ENCODE measurements around the gene ENOX1.
"Not testable (repeated sequence)": the region's sequence is repeated elsewhere in the genome, so short reads cannot be mapped to it uniquely, and the experiment has no call there.

The ENOX1 gene

DNA sequence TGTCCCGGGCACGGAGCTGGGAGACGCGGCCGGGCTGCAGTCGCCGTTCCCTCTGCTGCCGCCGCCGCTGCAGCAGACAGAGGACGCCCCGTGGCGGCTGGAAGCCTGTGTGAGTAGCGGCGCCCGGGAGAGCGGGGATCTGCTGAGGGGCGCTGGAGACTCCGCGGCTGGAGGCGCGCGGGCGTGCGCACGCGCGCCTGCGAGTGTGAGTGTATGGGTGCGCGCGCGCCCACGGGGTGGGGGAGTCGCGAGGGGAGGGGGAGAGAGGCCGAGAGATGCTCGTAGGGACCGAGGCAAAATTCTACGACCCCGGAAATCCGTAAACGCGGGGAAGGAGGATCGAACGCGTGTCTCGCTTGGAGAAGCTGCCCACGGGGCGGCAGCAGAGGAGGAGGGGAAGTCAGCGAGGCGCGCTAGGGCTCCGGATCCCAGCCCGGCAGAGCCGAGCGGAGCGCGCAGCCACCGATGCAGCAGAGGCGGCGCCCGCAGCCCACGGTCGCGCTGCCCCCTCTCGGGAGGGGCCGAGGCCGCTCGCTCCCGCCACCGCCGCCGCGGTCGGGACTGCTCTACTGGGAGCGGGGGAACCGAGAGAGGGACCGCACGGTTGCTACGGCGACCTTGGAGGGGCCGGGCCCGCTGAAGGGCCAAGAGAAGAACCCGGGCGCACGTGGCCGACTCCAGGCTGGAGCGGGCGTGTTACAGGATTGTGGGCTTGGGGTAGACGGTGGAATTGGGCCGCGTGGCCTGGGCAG lies at the start of gene ENOX1:
Gene ENOX1, minus strand, starts transcription at position 207 of the 752 bp plus-strand sequence.
- peak; percentile 64 for DNase-seq (ENCODE audit: low read depth in 2 of 2)

DNA sequence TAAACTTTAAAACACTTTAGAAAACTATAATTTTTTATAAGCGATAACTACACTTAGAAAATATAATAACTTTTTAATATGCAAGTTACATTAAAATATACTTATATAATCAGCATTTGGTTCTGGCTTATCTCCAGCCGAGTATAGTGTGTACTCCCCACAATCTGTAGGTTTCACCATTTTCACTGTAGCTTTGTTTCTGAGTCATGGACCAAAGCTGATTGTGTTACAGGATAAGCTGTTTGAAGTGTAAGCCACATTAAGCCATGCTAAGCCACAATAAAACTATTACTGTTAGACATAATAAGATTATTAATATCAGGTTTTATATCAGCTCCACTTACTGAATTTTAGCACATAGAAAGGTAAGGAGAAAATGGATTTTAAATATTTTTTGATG lies 48.9 kb upstream of the ENOX1 start:
- DNase-seq (ENCODE audit: low read depth in 2 of 2), result no peak

DNA sequence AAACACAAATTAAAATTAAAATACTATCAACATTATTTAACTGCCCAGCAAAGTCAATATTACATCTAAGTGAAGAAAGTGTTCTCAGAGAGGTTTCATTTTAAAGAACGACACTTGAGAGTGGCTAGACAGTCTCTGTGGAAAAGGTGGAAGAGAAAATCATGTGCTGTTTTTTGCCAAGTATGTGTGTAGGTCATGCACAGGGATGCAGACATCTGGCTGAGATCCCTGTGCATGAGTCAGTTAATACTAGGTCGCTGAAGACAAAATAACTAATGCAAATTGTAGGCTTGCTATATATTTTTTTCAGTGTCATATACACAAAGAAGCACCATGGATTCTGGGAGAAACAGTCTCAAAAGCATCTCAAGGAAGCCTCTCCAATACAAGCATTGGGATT lies 44.3 kb upstream of the ENOX1 start:
- peak in 1 of 2 experiments; percentile 42 for DNase-seq (ENCODE audit: low read depth in 2 of 2)

DNA sequence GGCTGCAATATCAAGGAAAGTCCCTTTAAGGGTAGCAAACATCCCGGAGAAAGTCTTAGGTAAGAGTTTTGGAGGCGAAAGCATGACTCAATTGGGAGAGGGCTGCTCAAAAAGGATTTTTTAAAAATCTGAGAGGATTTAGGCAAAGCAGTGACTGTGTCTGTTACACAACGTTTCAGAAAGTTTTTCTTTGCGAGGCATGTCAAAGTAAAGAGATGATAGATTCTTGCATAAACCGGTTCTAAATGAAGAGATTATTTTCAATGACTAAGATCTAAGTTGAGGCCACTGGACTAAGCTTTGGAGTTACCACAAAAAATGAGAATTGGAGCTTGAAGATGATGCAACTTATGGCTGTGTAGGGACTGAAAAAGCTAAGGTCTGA lies 43.7 kb upstream of the ENOX1 start:
- peak; percentile 73 to 81 for DNase-seq (ENCODE audit: low read depth in 2 of 2)

DNA sequence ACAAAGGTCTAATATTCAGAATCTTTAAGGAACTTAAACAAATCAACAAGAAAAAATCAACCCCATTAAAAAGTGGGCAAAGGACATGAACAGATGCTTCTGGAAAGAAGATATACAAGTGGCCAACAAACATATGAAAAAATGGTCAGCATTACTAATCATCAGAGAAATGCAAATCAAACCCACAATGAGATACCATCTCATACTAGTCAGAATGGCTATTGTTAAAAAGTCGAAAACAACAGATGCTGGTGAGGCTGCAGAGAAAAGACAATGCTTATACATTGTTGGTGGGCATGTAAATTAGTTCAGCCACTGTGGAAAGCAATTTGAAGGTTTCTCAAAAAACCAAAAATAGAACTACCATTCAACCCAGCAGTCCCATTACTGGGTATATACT lies 37.9 kb upstream of the ENOX1 start:
- DNase-seq (ENCODE audit: low read depth in 2 of 2), result not testable (repeated sequence)

DNA sequence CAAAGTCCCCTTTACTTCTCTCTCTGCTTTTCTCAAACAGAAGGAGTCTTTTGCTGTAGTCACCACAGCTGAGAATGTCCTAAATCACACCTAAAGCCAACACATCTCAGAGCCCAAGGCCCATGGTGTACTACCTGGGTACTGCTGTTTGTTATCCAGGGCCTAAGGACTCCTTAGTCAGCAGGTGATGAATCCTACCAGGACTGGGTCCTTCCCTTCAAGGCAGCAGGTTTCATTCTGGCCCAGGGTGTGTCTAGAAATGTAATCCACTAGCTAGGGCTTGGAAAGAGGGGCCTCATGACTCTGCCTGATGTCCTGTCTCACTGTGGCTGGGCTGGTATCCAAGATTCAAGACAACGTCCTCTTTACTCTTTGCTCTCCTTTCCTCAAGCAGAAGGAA lies 36.2 kb upstream of the ENOX1 start:
- DNase-seq (ENCODE audit: low read depth in 2 of 2), result no peak

DNA sequence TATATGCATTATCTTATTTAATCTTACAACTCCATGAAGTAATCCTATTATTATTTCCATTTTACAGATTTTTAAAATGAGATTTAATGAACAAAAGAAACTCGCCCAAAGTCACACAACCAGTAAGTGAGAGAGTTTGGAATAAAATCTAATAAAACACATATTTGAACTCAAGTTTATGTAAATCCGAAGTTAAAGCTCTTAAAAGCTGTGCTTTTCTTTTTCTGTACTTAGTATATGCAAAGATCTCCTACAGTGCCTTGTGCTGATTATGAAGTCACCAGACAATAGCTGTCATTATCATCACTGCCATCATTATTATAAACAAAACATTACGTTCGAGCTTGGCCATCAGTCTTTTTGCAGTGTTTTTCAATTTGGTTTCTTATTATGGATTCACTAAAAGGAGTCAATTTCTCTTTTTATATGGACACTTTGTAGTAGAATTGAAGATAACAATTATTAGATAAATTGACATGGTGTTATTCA lies 29.7 kb upstream of the ENOX1 start:
- no peak for DNase-seq (ENCODE audit: low read depth in 2 of 2)

DNA sequence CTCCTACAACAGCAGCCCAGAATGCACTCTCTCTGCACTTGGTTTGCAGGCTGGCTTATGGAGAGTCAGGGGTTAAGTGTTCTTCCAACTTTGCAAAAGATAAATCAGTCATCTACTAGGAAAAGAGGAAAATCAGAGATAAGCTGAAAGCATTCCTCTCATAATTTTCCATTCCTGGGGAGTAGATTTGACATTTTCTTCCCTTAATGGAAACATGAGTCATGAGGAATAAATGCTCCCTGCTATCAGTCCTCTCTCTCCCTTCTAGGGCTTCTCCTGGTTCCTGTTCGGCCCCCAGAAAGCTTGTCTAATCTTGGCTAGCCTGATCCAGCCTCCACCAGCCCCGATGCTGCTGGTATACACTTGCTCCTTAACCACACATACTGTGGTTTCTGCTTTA lies 28.4 kb upstream of the ENOX1 start:
- peak; percentile 87 to 89 for DNase-seq (ENCODE audit: low read depth in 2 of 2)

DNA sequence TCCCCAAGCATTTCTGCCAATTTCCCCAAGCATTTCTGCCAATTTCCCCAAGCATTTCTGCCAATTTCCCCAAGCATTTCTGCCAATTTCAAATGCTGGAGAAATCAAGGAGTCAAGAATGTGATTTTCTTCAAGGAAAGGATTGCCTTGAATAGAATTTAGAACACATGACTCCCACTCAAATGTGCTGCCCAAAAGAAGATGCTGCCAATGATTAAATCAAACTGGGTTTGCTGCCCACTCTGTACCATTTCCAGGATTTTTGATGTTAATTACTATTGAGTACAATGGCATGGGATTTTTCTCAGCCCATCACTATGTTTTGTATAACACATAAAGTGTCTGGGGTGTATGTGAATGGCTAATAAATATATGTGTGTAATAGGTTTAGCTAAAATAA lies 21.9 kb upstream of the ENOX1 start:
- DNase-seq (ENCODE audit: low read depth in 2 of 2), result no peak

DNA sequence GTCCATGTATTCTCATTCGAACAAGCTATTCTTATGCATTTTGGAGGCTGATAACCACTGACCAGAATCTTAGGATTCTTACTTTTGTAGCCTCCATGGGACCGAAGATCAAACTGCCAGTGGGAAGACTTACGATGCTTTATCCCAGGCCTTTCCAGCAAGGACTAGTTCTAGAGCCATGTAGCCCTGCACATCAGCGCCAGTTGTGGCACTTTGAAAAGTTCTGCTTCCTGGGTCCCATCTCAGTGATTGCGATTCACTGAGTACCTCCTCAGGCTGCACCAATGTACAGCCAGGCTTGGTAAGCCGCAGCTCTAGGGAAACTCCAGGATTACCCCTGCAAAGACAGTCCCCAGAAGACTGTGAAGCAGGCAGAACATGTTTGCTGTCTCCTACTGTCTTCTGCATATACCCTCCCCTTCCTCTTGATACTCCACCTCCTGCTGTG lies 18.9 kb upstream of the ENOX1 start:
- DNase-seq (ENCODE audit: low read depth in 2 of 2), result no peak

DNA sequence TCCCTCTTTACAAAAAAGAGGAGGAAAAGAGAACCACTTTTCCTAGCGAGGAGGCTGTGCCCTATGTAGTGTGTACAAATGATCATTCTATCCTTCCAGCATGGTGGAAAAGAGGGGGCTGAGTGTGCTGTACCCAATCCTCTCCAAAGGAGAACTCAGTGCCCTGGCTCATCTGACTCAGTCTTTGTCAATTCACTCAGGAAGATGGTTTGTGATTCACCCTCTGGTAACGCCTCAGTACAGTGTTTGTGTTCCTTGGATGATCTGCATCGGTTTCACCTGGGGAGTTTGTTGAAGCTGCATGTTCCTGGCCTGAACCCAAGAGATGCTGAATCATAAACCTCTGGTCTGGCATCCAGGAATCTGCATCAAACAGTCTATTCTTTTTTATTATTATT lies 18.3 kb upstream of the ENOX1 start:
- peak; percentile 74 to 76 for DNase-seq (ENCODE audit: low read depth in 2 of 2)

DNA sequence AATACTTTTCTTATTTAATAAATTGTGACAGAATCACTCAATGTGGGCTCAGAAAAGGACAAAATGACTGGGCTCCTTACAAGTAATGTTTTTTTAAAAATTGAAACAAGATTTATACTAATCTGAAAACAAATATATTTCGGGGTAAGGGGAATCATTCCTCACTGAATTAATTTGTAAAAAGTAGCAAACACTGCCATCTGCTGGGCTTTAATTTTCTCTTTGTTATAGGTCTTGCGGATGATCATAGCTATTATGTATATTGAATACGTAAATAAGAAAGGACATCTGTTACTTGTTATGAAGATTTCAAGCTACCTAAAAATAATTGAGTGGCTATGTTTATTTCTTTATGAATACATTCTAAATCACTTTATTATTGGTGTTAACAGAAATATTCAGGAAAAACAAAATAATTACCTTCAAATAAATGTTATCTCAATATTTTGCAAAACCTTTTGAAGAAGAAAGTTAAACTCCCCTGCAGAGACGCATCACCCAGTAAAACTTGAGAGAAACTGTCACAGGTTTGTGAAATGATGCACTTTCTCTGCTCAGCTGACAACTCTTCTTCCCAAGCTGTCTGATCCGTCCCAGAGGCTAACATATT lies 17.8 kb upstream of the ENOX1 start:
- DNase-seq (ENCODE audit: low read depth in 2 of 2), result peak; percentile 74

DNA sequence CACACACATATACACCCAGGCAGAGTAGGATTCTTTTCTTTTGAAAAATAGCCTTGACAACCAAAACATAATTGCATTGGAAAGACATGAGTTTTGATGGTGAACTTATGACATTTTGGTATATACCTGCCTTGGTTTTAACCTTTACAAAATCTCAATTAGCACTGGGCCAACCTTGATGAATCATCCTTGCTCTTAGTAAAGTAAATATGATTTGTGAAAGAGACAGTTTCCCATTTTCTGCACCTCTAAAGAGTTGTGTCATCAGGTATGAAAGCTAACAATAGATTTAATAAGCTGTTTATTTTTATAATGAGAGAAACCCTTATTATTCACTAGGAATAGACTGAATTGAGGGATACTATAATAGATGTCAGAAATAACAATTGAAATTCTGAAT lies 15.7 kb upstream of the ENOX1 start:
- DNase-seq (ENCODE audit: low read depth in 2 of 2), result no peak

DNA sequence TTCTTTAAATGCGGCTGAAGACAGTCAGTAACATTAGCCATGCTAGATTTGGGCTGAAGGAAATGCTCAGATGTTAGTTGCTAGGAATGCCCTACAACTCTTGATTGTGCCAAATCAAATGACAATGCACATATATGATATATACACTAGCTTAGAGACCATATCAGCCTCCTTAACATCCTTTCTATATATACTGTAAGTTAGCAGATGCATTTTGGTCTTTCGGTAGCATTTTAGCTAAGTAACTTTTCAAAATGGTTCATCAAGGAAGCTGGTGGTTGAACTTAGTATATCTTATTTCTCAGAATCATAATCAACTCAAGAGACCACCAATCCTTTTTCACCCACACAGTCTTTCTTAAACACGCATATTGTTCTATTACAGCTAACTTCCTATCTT lies 14.1 kb upstream of the ENOX1 start:
- no peak for DNase-seq (ENCODE audit: low read depth in 2 of 2)

DNA sequence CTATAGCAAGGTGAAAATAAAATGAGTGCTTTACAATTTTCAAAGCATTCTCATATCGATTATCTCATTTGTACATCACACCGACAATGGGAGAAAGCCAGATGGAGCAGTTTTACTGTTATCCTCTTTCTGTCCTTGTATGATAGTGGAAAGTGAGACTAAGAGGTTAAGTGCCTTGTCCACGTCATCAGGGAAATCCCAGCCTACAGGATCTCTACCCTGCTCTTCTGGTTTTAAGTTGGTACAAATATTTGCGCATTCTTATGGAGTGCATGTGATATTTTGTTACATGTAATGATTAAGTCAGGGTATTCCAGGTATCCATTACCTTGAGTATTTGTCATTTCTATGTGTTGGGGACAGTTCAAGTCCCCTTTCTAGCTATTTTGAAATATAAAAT lies 12.4 kb upstream of the ENOX1 start:
- DNase-seq (ENCODE audit: low read depth in 2 of 2), result no peak

DNA sequence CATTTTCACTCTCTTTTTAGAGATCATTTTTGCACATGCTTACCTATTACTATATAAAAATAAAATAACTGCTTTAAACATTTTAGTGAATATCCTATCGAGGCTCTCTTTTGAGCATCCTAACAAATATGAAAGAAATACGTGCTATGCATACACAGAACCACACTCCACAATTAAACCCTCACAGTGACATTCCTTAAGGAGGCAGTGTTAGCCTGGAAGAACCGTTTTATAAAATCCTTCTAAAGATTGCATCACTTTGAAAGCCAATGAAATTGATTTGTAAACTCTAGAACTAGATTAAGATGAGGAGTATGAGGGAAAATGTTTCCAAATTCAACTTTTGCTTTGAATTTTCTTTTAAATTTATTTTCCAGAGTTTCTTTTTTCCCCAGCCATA lies 11.1 kb upstream of the ENOX1 start:
- DNase-seq (ENCODE audit: low read depth in 2 of 2), result no peak

DNA sequence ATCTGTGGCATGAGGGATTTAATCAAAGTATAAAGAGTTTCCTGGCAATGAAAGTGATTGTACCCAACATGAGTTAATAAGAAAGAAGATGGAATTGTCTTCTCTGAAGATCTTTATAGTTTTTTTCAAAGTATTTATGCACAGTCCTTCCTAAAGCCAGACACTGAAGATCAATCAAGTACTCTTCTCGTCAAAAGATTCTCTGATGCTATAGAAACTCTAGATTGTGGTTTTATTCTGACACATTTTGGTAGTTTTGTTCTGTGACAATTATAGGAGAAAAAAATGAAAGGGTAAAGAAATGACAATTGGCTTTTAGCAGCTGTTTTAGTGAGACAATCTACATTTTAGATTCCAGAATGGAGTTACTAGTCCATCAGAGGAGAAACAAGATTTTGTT lies 10.4 kb upstream of the ENOX1 start:
- DNase-seq (ENCODE audit: low read depth in 2 of 2), result no peak

DNA sequence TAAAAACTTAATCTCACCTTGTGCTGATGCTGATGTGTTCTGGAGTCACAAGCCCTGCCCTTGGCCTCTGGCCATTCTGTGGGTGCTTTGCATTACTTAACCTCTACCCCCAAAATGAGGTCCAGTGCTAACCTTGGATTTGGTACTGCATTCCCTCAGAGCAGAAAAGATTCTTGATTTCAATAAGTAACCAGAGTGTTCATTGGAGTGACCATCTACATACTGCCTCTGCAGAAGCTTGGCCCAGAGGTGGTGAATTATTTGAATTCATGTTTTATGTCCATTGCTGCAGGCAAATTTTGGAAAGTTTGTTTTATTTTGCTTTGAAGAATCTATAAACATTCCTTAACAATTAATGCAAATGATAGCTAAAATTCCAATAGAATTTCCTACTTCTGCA lies 7.6 kb upstream of the ENOX1 start:
- no peak for DNase-seq (ENCODE audit: low read depth in 2 of 2)

DNA sequence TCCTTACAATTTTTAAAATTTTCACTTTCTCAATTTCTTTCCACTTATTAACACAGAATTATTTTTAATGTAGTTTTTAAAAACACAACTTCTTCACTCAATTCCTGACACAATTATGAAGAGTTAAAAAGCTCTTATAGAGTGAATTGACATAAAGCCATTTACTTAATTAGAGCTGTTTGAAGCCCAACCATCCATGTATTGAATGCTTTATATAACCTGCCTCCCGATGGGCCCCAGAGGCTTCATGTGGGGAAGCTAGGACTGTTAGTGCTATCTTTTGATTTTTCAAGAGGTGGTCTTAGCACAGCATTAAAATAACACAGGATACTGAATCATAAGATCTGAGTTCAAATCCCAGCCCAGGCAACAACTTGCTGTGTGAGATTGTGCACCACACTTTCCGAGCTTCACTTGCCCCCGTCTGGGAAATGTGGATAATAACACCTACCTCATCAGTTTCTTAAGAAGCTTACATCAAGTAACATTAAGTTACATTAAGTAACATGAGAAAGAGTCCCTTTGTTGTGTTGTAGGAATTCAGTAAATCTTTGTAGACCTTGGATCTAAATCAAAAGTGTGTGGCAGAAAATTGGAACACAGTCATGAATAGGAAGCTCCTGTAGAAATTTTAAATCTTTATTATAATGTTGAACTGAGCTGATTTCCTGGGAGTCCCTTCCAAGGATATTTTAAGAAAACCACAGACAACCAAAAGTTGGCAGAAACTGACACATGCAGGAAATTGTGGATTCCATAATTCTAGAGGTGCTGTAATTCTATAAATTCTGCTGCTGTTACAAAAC lies 5.5 kb upstream of the ENOX1 start:
- peak; percentile 86 to 88 for DNase-seq (ENCODE audit: low read depth in 2 of 2)

DNA sequence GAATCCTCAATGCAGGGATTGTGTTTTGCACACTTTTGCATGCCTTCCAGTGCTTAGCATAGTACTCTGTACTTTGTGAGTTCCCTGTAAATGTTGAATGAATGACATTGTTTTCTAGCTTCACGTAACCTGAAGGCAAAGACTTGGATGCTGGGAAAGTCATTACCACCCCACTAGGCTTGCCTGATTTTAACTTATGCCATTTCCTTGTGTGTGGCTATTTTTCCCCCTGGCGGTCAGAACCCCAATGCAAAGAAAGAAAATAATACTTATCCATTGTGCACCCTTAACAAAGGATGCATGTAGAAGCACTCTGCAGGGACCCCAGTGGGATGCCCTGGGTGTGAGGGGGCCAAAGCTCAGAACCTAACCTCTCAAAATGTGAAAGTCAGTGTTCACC lies 1.2 kb upstream of the ENOX1 start:
- DNase-seq (ENCODE audit: low read depth in 2 of 2), result no peak

DNA sequence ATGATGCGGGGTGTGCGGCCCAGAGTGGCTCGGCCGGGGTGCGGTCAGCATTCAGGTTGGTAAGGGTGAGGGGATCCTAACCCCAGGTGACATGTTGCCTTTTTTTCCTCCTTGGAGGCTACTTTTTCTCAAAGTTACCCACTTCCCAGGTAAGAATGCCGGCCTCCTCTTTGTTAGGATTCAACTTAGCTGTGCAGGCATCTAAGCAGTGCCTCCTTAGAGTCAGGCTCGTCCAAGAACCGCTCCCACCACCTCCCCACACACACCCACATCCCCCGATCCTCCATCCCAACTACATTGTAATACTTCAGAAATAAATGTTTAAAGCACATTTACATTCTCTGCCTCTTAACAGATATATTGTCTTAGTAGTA lies 733 bp upstream of the ENOX1 start:
- DNase-seq (ENCODE audit: low read depth in 2 of 2), result no peak

DNA sequence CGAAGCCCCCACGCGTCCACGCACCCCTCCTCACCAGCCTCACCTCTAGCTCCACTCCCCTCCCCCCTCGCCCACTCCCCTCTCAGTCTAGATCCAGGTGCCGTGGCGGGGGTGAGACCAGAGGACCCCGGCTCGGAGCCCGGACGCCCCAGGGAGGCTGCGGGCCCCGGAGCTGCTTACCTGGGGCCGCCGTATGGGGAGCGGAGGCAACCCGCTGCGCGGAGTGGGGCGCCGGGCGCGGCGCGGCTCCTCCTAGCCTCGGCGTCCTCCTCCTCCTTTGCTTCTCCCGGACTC lies 353 bp downstream of the ENOX1 start:
- no peak for DNase-seq (ENCODE audit: low read depth in 2 of 2)
